A549 treated with Hydrocortisone at 1 μM for 4 hours (cell line): ENCODE measurements around the gene SSX2. TPM values are rescaled to one million over a fixed set of nuclear protein-coding genes. Genes with fewer than 3 reads are reported as not detected.

Experiments
- total RNA-seq: library from RNA; stranded (reverse); fragments of 200-300 nt; extraction: Qiagen RNA extraction; gene quantifications from 5 replicates; pipeline ENCODE4 v1.2.3, GENCODE V29; 2022

SSX2 gene, protein sequence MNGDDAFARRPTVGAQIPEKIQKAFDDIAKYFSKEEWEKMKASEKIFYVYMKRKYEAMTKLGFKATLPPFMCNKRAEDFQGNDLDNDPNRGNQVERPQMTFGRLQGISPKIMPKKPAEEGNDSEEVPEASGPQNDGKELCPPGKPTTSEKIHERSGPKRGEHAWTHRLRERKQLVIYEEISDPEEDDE
- not detected in 5 replicates for total RNA-seq

DNA sequence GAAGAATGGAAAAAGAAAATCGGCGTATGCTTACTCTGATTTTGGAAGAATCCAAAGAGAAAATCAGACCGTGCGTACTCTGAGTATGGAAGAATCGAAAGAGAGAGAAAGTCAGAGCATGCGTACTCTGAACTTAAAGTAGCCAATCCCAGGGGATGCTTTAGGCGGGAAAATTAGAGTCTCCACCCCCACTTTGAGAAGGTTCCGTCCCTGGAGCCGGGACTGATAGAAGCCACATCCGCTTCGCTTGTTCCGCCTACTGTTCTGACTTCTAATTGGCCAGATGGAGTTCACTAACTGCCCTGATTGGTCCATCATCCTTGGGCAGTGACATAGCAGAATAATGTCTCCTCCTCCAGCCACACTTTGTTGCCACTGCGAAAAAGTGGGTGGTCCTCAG is at the start of gene SSX2:
SSX2 (minus strand) TSS at position 101 of the 400 bp plus-strand sequence. CDS start 1,429 bp downstream, outside the sequence.

DNA sequence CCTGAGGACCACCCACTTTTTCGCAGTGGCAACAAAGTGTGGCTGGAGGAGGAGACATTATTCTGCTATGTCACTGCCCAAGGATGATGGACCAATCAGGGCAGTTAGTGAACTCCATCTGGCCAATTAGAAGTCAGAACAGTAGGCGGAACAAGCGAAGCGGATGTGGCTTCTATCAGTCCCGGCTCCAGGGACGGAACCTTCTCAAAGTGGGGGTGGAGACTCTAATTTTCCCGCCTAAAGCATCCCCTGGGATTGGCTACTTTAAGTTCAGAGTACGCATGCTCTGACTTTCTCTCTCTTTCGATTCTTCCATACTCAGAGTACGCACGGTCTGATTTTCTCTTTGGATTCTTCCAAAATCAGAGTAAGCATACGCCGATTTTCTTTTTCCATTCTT is 44.0 kb upstream of the SSX2 start, which contains the start of gene SSX2B:
SSX2B (plus strand) TSS at position 301 of the 400 bp plus-strand sequence. CDS start 1,429 bp downstream, outside the sequence.

DNA sequence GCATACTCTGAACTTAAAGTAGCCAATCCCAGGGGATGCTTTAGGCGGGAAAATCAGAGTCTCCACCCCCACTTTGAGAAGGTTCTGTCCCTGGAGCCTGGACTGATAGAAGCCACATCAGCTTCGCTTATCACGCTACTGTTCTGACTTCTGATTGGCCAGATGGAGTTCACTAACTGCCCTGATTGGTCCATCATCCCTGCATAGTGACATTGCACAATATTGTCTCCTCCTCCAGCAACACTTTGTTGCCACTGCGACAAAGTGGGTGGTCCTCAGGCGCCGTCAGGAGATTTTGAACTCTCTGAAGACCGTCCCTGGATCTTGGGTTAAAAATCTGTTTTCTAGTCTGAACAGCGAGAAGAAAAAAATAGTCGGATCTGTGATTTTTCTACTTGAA is 52.2 kb downstream of the SSX2 start, which contains the start of gene SSX7:
SSX7 (minus strand) TSS at position 101 of the 400 bp plus-strand sequence. CDS start 1,428 bp downstream, outside the sequence.

Other genes with a start within 250 kb of the SSX2 start
- 7.3 to 39.6 TPM (median 16.0 TPM) in 5 replicates for gene XAGE1A, start 211.4 kb downstream of the SSX2 start, total RNA-seq
- gene XAGE1B, start 190.1 kb downstream of the SSX2 start, total RNA-seq = 193 to 247 TPM (median 207 TPM) in 5 replicates
- gene SSX7, start 52.3 kb downstream of the SSX2 start, total RNA-seq = not detected in 5 replicates
- gene SSX2B, start 44.1 kb upstream of the SSX2 start, total RNA-seq = not detected in 5 replicates
- 0.06 TPM in 1 of 5 replicates, not detected in the others for gene SPANXN5, start 90.2 kb upstream of the SSX2 start, total RNA-seq
- gene XAGE5, start 104.1 kb upstream of the SSX2 start, total RNA-seq = not detected in 5 replicates
- gene XAGE3, start 160.9 kb upstream of the SSX2 start, total RNA-seq = not detected in 5 replicates
- 7.9 to 14.8 TPM (median 9.6 TPM) in 5 replicates for gene FAM156B, start 190.2 kb upstream of the SSX2 start, total RNA-seq